Cerebellar cortex (tissue), 1 donor: ENCODE results near the gene NRDC.
A peak's percentile ranks its signal among the peaks of the same experiment; 100 is the strongest.
"Not testable (repeated sequence)": the region's sequence is repeated elsewhere in the genome, so short reads cannot be mapped to it uniquely, and the experiment has no call there.

Experiments
- DNase-seq: peaks from one replicate; pipeline ENCODE4 v3.0.0-alpha.2; 2015; ENCODE audit warnings: low spot score

Gene NRDC

DNA sequence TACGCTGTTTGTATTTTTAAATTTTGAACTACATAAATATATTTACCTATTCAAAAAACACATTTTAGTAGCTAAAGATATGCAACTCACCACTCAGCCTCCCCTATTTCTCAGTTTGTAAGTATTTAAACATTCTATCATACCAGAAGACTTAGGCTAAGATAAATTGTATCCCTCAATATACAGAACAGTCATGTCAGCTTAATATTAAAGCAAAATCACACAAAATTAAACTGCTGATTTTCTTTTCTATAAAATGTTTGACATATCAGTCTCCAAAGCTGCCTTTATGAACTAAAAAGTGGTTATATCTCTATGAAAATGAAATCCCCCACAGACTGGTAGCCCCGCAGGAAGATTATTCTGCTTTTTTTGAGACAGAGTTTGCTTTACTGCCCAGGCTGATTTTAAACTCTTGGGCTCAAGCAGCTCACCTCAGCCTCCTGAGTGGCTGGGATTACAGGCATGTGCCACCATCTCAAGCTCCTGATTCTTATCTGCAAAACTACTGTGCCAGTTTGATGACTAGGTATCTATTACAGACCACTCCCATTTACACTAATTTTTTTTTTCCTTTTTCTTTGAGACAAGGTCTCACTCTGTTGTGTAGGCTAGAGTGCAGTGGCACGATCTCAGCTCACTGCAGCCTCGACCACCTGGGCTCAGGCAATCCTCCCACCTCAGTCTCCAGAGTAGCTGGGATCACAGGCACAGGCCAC lies 37.6 kb downstream of the NRDC start:
- DNase-seq = no peak

DNA sequence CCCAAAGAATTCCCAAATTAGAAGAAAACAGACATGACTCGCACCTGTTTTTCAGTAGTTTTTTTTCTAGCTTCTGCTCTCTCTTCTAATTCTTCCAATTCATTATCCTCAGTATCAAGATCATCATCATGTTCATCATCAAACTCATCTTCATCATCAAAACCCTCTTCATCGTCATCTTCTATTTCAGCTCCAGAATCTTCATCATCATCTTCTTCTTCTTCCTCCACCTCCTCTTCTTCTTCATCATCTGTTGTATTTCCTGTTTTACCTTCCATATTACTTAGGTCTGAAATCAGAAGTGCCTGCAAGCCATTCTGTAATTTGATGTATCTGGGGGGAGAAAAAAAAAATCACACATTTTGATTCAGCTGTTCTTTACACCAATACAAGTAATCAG lies 38.3 kb downstream of the NRDC start:
- no peak for DNase-seq

DNA sequence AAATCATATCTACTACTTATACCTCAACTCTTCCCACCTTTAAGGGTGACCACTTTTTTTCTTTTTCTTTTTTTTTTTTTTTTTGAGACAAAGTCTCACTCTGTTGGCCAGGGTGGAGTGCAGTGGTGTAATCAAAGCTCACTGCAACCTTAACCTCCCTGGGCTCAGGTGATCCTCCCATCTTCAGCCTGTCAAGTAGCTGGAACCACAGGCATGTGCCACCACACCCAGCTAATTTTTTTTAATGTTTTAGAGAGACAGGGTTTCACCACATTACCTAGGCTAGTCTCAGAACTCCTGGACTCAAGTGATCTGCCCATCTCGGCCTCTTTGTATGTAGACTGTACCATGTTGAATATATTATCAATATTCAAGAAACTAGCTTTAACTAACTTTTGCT lies 39.4 kb downstream of the NRDC start:
- DNase-seq = no peak

DNA sequence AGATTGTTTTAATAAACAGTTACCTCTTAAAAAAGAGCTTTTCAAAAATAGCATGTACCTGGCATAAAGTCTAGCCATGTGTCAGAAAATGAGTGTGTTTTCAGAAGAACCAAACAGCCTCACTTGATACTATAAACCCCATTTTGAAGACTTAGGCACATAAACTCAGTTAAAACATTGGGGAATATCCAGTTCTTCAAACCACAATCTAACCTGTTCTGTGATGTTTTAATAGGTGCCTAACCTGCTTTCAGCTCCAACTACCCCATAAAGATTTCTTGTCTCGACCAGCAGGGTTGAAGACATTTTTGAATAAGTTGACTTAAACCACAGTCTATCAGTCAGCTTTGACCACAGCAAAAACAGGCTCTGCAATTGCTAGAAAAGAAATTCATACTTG lies 41.3 kb downstream of the NRDC start:
- DNase-seq = no peak

DNA sequence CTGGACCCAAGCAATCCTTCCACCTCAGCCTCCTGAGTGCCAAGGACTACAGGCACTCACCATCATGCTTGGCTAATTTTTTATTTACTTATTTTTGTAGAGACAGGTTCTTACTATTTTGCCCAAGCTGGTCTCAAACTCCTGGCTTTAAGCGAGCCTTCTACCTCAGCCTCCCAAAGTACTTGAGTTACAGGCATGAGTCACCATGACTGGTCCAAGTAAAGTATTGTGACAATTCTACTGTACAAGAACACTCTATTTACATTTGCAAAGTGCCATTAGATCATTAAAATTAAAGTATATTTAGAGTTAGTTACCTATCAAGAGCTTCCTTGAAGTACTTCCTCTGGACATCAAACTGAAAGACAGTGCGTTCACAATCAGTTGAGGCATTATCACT lies 44.8 kb downstream of the NRDC start:
- DNase-seq = no peak

DNA sequence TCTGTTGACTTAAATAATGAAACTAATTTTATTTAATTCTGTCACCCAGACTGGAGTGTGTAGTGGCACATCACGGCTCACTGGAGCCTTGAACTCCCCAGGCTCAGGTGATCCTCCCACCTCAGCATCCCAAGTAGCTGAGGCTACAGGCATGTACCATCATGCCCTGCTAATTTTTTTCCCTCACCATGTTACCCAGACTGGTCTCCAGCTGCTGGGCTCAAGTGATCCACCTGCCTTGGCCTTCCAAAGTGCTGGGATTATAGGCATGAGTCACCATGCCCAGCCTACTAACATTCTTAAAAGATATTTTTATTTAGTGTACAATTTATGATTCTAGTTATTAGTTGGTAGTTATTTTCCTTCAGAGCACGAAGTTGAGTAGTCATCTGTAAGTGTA lies 49.5 kb downstream of the NRDC start:
- DNase-seq = no peak

DNA sequence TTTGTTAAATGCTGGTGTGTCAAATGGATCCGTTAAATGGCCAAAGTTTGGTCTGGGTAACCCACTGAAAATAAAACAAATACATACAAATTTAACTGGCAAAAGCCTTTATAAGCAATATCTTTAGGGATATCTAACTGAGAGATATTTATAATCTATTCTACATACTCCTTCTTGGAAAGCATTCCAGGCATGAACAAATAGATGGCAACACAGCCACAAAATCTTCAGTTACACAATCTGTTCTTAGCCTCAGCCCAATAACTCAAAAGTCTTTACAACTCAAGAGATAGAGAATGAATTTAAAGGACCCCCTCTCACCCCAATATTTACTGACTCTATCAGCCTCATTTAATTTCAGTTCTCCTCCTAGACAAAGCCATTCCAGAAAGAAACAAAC lies 58.7 kb downstream of the NRDC start:
- DNase-seq = no peak

DNA sequence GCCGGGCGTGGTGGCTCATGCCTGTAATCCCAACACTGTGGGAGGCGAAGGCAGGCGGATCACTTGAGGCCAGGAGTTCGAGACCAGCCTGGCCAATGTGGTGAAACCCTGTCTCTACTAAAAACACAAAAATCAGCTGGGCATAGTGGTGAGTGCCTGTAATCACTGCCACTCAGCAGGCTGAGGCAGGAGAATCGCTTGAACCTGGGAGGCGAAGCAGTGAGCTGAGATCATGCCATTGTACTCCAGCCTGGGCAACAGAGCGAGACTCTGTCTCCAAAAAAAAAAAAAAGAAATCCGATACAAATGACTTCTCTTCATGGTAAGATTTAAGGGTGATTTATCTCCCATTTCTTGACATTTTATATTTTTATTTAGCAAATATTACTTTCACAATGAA lies 59.5 kb downstream of the NRDC start:
- DNase-seq = not testable (repeated sequence)

DNA sequence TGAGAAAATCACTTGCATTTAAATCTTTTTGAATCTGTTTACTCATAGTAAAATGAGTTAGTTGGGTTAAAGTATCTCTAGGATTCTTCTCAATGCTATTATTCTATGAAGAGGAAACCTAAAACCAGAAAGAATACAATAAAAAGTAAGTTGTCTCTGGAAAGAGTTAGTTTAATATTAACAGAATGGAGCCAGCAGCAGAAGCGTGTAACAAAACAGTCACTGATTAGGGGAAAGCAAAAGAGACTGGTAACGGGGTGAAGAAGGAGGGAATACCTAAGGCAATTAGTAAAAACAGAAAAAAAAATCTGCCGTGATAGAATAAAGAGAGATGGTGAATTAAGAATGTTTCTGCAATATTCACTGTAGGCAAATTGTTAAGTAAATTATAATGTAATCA lies 60.0 kb downstream of the NRDC start:
- no peak for DNase-seq

DNA sequence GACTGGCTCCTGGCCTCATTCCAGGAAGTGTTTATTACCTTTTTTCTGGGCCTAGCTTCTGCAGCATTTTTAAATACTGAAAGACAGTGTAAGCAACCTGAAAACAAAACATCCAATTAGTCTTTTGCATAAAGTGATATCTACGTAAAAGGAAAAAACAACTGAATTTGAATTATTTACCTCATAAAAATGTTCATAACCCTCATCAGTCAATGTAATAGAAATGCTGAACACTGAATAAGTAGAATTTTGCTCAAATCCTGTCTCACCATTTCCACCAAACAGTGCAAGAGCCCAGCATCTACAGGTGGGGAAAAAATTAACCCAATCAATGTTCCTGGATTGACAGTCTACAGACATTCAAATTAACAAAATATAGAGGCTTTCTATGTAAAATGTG lies 64.0 kb downstream of the NRDC start:
- DNase-seq = no peak

DNA sequence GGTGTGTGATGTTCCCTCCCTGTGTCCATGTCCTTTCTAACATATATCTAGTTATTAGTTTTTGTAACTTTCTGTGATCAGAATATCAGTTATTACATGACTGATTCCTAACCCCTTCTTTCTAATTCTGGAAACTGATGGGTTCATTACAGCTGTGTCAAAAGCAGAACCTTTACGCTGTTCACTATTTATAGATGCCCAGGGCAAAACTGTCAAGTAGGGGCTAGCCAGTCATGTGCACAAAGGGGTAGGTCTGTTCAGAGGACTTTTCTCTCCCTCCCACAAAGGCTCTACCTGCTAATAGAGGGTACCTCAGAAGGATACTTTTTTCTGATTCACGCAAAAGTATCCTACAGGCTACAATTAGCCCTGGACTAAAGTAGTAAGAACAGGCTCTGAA lies 79.2 kb downstream of the NRDC start:
- no peak for DNase-seq

DNA sequence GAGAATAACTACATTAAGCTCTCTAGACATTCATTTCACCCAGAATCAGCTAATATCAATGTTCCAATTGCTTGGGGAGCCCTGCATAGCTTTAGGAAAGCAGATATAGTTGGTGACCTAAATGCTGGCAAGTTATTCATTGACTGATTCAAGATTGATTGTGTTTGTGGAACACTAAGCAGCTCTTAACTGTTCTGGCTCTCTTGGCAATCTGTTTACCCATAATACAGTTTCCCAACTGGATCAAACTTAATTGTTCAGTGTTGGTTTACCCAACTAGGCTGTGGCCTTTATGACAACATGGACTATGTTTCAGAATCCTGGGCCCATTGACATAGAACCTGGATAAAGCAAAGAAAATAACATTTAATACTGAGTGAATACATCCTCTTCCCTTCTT lies 83.7 kb downstream of the NRDC start:
- DNase-seq = no peak

DNA sequence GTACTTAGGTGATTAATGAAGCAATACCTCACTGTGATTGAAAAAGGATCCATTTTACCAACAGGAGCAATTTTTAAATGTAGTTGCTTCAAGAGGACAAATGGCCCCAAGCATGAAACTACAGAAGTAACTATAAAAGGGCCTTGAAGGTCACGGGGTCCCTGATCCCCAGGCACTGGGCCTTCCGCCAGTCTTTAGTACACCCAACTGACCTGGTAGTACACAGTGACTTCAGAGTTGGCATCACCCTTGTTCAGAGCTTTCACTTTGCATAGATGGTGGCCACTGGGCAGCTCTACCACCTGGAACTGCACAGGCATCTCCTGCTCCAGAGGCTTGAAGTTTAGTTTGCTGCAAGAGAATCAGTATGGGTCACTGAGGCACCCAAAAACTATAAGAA lies 84.3 kb downstream of the NRDC start:
- DNase-seq = no peak

DNA sequence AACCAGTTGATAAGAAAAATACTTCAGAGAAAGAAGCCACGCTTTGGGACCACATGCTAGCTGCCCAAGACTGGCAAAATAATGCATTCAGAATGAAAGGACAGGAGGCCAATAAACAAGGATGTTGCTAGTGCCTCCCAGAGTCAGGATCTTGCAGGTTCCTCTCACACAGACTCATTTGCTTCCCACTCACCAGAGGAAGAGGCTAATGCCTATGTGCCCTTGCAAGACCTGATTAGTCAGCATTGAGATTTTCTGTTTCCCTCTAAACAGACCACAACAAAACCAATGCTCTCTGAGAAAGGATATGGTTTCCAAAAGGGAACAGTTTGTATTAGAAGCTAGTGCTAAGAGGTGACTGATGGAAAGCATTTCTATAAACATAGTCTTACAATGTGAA lies 85.7 kb downstream of the NRDC start:
- peak; percentile 17 for DNase-seq

DNA sequence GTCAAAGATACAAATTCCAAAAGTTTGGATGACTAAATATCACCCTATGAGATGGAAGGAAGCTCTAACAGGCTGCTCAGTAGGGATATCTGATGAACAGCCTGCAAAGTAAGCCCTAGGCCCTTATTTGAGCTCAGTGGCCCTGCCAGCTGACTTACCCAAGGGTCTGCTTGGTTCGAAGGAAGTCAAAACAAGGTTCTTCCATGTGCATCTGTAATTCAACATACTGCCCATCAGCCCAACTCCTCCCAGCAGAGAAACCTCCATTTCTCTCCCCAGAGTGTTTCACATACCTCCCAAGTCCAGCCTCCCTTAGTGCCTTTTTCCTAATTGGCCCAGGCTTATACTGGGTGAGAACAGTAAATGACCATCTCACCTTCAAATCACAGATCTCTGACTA lies 86.6 kb downstream of the NRDC start:
- DNase-seq = no peak

DNA sequence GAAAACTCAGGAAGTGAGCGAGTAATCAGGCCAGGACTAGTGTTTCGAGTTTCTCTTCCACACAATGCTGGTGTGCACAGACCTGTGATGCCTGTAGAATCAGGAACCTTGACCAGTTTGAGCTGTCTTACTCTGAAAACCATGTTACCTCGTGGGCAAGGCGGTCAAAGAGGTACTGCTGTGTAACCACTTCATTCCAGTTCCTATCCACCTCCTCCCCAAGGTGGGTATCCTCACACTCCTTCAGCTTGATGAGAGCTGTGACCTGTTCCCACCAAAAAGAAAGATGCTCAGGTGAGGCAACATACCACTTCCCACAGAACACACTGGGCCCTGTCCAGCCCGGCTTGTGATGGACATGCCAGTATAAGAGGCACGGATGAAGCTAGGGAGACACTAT lies 88.1 kb downstream of the NRDC start:
- no peak for DNase-seq

DNA sequence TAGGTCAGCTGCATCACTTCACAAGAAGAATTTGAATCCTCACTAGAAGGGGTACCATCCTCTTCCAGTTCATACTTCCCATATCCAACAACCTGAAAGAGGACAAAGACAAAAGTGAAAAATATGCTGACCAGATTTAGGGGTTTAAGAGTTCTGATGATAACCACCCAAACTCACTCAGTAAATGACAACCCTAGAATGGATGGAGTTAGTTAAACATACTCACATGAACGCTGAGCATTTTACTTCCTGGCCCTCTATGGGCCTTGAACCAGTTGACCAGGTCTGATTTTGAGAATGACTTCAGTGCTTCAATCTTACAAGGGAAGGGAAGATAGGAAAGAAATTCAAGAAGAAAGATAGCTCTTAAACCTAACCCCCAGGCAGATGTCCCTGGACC lies 89.2 kb downstream of the NRDC start:
- DNase-seq = no peak

DNA sequence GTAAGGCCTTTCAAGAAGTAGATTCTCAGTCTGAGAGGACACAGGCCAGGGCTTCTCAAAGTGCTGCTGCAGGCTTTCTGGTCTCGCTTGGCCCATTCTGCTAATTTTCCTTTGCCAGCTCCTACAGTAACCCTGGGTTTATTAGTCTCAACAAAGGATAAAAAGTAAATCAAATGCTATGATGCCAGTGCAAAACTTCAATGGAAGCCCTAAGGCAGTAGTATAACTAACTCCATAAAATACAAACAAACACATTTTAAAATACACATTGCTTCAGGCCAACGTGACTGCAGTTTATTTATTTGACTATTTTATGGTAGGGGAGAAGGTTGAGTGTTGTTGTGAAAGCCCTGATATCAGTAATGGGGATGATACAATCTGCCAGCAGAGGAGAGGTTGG lies 89.6 kb downstream of the NRDC start:
- DNase-seq = no peak

DNA sequence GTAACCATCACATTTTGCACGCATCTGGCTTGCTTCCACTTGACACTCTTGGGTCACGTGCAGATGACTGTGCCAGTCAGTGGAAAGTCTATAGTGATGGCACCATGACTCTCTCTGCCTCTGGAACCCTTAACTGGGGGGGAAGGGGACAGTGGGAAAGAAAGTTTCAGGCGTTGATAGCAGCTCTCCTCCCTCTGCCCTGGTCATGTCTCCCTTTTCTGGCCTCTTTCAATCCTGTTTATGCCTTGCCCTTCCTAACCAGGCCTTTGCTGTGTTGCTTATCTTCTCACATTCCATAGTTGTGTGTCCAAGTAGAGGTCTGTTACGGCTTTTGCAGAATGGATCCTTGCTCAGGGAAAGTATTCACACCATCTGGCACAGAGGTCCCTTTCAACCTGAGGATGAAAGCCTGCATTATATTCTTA lies 93.5 kb downstream of the NRDC start:
- DNase-seq = no peak

DNA sequence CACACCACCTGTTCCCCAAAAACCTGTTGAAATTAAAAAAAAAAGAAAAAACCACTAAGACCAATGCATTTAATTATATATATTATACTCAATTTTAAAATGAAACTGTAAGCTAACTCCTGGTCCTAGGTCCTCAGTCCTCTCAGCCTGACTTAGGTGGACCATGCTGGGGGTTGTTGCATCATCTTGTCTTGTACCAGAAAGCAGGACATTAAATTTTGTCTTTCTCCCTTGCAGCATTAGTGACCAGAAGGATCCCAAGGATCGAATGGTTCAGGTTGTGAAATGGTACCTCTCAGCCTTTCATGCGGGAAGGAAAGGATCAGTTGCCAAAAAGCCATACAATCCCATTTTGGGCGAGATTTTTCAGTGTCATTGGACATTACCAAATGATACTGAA lies 97.6 kb downstream of the NRDC start:
- no peak for DNase-seq

DNA sequence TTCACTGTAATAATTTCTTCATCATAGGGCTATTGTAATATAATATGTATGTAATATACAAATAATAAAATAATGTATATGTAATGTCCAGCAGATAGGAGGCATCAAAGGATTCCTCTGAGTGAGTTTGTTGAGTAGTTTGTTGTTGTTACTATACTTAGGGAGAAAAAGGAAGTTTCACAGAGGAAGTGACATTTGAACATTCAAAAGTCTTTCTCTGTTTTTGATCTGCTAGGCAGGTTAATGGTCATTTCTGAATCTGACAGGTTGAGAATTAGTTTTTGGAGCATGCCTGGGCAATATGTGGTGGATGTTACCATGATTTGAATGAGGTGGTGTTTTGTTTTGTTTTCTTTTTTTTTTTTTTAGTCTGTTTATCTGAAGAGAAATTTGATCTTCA lies 102.1 kb downstream of the NRDC start:
- no peak for DNase-seq

DNA sequence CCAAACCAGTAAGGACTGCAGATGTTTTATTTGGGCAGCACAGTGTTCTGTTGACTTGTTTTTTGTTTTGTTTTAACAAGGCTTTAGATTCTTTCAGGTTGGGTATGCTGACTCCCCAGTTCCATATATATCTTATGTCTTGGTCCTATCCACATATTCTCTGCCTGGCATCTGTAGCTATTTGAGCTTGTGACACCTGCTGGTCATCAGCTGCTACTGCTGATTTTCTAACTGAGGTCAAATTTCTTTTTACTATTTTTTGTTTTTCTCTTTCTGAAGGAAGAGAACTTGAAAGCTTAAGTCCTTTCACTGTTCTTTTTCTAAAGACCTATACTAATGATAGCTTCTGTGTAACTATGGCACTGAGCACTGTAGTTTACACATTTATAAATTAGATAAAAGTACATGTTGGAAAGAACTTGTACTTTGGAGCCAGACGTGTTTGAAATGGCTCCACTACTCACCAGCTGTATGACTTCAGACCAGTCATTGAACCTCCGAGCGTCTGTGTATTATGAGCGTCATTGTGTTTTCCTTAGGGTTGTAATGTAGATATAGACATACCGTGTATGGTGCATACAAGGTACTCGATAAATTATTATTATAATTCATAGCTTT lies 109.4 kb downstream of the NRDC start:
- peak; percentile 64 for DNase-seq

DNA sequence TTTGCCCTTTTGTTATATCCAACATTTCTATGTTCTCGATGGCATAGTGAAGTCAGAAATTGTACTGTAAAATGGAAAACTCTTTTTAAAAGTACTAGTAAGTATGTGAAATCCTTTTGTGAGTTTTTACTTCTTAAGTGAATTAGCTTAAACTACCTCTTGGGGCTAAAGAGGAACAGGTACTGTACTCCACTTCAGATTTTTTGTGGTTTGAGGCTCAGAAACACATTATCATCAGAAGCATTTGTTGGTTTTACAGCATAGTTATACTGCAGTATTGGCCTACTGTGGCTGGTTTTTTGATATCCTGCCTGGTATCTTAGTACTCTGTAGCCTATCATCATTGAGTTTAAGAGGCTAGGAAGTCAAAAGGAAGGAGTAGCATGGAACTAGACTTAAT lies 117.2 kb downstream of the NRDC start:
- no peak for DNase-seq

DNA sequence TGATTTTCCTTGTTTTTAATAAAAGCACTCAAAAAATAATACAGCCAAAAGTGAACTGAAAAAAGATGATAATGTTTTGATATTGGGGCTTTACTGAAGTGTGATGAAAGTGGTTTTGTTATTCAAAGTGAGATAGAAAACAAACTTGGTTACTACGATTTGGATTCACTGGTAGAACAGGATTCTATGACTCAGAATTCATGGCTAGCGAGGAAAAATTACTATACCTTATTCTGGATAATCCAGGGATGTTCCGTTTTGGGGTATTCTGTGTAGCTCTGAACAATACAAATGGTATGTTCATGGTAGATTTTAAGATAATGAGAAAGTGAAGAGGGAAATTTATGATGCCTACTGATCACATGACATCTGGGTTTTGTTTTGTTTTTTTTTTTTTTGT lies 117.7 kb downstream of the NRDC start:
- no peak for DNase-seq
